Measurements from ENCODE around the gene RPL29.

DNA sequence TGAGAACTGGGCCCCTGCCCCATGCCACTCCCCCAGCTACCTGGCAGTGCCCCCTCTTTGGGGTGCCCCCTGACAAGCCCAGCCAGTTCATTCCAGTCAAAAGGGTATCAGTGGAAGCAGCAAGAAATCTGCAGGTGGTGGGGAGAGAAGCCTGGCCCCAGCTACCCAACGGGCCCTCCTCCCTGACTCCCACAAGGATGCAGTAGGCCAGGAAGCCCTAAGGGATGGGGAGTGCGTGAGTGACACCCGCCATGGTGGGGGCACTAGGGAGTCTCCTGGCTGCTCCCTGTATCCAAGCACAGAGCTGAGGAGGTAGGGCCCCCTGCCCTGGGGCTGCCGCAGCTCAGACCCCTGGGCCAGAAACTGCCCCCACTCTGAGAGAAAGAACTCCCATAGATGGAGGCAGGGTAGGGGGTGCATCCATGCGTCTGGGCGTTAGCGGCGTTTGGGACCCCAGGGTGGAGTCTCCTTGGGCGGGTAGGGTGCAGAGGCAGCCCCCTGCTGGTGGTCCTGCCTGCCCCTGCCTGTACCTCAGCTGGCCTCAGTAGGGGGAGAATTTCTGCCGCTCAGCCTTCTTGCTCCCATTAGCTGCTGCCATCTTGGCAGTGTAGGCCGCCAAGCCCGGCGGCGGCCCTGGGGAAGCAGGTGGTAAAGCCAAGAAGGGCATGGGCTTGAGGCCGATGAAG is 38.0 kb downstream of the RPL29 start:
- TF ChIP-seq, protein P1, sequence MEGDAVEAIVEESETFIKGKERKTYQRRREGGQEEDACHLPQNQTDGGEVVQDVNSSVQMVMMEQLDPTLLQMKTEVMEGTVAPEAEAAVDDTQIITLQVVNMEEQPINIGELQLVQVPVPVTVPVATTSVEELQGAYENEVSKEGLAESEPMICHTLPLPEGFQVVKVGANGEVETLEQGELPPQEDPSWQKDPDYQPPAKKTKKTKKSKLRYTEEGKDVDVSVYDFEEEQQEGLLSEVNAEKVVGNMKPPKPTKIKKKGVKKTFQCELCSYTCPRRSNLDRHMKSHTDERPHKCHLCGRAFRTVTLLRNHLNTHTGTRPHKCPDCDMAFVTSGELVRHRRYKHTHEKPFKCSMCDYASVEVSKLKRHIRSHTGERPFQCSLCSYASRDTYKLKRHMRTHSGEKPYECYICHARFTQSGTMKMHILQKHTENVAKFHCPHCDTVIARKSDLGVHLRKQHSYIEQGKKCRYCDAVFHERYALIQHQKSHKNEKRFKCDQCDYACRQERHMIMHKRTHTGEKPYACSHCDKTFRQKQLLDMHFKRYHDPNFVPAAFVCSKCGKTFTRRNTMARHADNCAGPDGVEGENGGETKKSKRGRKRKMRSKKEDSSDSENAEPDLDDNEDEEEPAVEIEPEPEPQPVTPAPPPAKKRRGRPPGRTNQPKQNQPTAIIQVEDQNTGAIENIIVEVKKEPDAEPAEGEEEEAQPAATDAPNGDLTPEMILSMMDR (IDR thresholded peaks at IDR 0.05) = no peak
- no peak for TF ChIP-seq POLR2A (IDR thresholded peaks at IDR 0.05)

All from body of pancreas (tissue), 4 donors.